Naive thymus-derived CD4-positive, alpha-beta T cell (primary cell): ENCODE results near the gene ITPR2. TPM values are rescaled to one million over a fixed set of nuclear protein-coding genes. Genes with fewer than 3 reads are reported as not detected.
A peak's percentile ranks its signal among the peaks of the same experiment; 100 is the strongest.
"Not testable (repeated sequence)": the region's sequence is repeated elsewhere in the genome, so short reads cannot be mapped to it uniquely, and the experiment has no call there.

Experiments
- ATAC-seq: fragments of 150-1000 bp; cut with Tn5 transposase; 2 replicates; pipeline ENCODE4 v1.10.0; 2021; ENCODE audit warnings: mild to moderate bottlenecking, moderate library complexity
- CTCF ChIA-PET: fragments of 350-600 bp; sonication (Branson Sonifier 250); formaldehyde crosslinking; loops from one replicate; lab custom pipeline; 2021; ENCODE audit warnings: antibody characterized with exemption; lab: Charles Lee
- POLR2A ChIA-PET: fragments of 350-600 bp; sonication (Branson Sonifier 250); formaldehyde crosslinking; loops from one replicate; lab custom pipeline; 2021; ENCODE audit warnings: antibody characterized with exemption, inconsistent platforms; lab: Charles Lee
- DNase-seq, 9 donors: peaks; one replicate each; pipeline versions ENCODE4 v3.0.0 to v3.0.0-alpha.2; 2020 to 2022; ENCODE audit warnings: mixed read lengths in 1 of 9
- H3K27ac ChIP-seq: one replicate; pipeline ENCODE4 v1.7.0; 2013; ENCODE audit warnings: mild to moderate bottlenecking, low read depth, low read length, moderate library complexity
- H3K27me3 ChIP-seq, 2 donors: one replicate each; pipeline ENCODE4 v1.7.0; 2013; ENCODE audit warnings: low read length in 2 of 2, mild to moderate bottlenecking in 2 of 2, moderate library complexity in 2 of 2; ENCODE audit not compliant: control insufficient read depth in 2 of 2, insufficient read depth in 2 of 2
- H3K36me3 ChIP-seq, 3 experiments: 1 replicate in 2 of 3; 2 replicates in 1 of 3; pipeline ENCODE4 v1.7.0; 2013; ENCODE audit warnings: low read length in 3 of 3, mild to moderate bottlenecking in 3 of 3, moderate library complexity in 1 of 3; ENCODE audit not compliant: insufficient read depth in 3 of 3, control insufficient read depth in 2 of 3
- H3K4me1 ChIP-seq, 2 donors: one replicate each; pipeline ENCODE4 v1.7.0; 2013; ENCODE audit warnings: low read length in 2 of 2, mild to moderate bottlenecking in 2 of 2, moderate library complexity in 1 of 2; ENCODE audit not compliant: control insufficient read depth in 2 of 2, insufficient read depth in 2 of 2
- H3K4me3 ChIP-seq: 2 replicates; pipeline ENCODE4 v1.7.0; 2013; ENCODE audit warnings: mild to moderate bottlenecking, low read length
- H3K9me3 ChIP-seq, 3 experiments: 1 replicate in 2 of 3; 2 replicates in 1 of 3; pipeline ENCODE4 v1.7.0; 2013; ENCODE audit warnings: low read length in 3 of 3; ENCODE audit not compliant: control insufficient read depth in 2 of 3
- H3K27ac Mint-ChIP-seq, 9 donors: one replicate each; pipeline ENCODE4 v1.8.0; 2020 to 2022; ENCODE audit warnings: mixed read lengths in 9 of 9, mild to moderate bottlenecking in 8 of 9, moderate library complexity in 5 of 9, inconsistent platforms in 2 of 9
- H3K27me3 Mint-ChIP-seq, 5 donors: one replicate each; pipeline ENCODE4 v1.8.0; 2021 to 2022; ENCODE audit warnings: mixed read lengths in 5 of 5, mild to moderate bottlenecking in 1 of 5
- H3K36me3 Mint-ChIP-seq, 5 donors: one replicate each; pipeline ENCODE4 v1.8.0; 2020 to 2022; ENCODE audit warnings: mixed read lengths in 5 of 5, mild to moderate bottlenecking in 3 of 5, inconsistent platforms in 1 of 5
- H3K4me1 Mint-ChIP-seq, 7 donors: one replicate each; pipeline ENCODE4 v1.8.0; 2020 to 2022; ENCODE audit warnings: mixed read lengths in 7 of 7, mild to moderate bottlenecking in 3 of 7, inconsistent platforms in 1 of 7
- H3K4me3 Mint-ChIP-seq, 10 donors: one replicate each; pipeline ENCODE4 v1.8.0; 2020 to 2022; ENCODE audit warnings: mild to moderate bottlenecking in 10 of 10, mixed read lengths in 10 of 10, moderate library complexity in 6 of 10, inconsistent platforms in 2 of 10
- H3K9me3 Mint-ChIP-seq, 11 donors: one replicate each; pipeline ENCODE4 v1.8.0; 2020 to 2022; ENCODE audit warnings: mixed read lengths in 11 of 11, mild to moderate bottlenecking in 4 of 11, inconsistent platforms in 1 of 11, moderate library complexity in 1 of 11
- intact Hi-C, 2 donors: fragments of 100-400 bp; cut with micrococcal nuclease; formaldehyde crosslinking; loops; one replicate each; pipeline ENCODE4 v1.15.1; 2023
- polyA plus RNA-seq, 2 donors: library from polyadenylated mRNA; unstranded; fragments of 300-500 nt; fragmentation: Illumina TruSeq; gene quantifications; one replicate each; pipeline ENCODE4 v1.2.3, GENCODE V29; 2021
- total RNA-seq, 6 experiments: library from RNA in 5 of 6; stranded (reverse) in 5 of 6; gene quantifications; 1 replicate in 5 of 6; 2 replicates in 1 of 6; pipeline ENCODE4 v1.2.3 and lab custom pipeline; 2021 to 2026

The ITPR2 gene
- total and polyA plus RNA-seq, 7 experiments from 2014 or later = 11.3 to 71.5 (median 51.4) TPM

GRCh38 chr12:26863515-26863914 lies 30.5 kb upstream of the ITPR2 start:
- peaks cover 4 to 5% of the 10 kb centered on the region in 2 donors for H3K4me1 ChIP-seq
- H3K36me3 Mint-ChIP-seq = peaks cover 0 to 6% (median 0%) of the 10 kb centered on the region in 5 donors
- no peaks in the 10 kb centered on the region for H3K36me3 ChIP-seq
- DNase-seq (no peak), ATAC-seq (no peak)
- peaks cover 0 to 2% (median 0%) of the 10 kb centered on the region in 11 donors for H3K9me3 Mint-ChIP-seq
- no peak overlapping the region for H3K4me3 ChIP-seq
- no peaks in the 10 kb centered on the region for H3K9me3 ChIP-seq
- H3K27ac Mint-ChIP-seq = no peak overlapping the region
- intact Hi-C loops = no loop called here
- H3K27me3 ChIP-seq = no peaks in the 10 kb centered on the region
- no peak overlapping the region for H3K27ac ChIP-seq
- peaks cover 0 to 20% (median 4%) of the 10 kb centered on the region in 5 donors for H3K27me3 Mint-ChIP-seq
- CTCF ChIA-PET = interaction anchor here (0.7 kb wide), 2 partner anchors 108 to 152 kb away, joined by 3 read pairs; no protein-coding TSS in a partner anchor
- POLR2A ChIA-PET = interaction anchor here (0.8 kb wide), 1 partner anchor 167 kb away, joined by 4 read pairs; no protein-coding TSS in a partner anchor
- H3K4me3 Mint-ChIP-seq = no peak overlapping the region
- H3K4me1 Mint-ChIP-seq = peaks cover 11 to 14% (median 12%) of the 10 kb centered on the region in 7 donors

GRCh38 chr12:26862787-26863186 lies 29.8 kb upstream of the ITPR2 start:
- Mint-ChIP-seq H3K27me3 (peaks cover 0 to 24% (median 4%) of the 10 kb centered on the region in 5 donors), H3K4me1 (peaks cover 8 to 11% (median 11%) of the 10 kb centered on the region in 7 donors)
- H3K27ac ChIP-seq, H3K27ac Mint-ChIP-seq, H3K4me1 ChIP-seq, H3K4me3 Mint-ChIP-seq, intact Hi-C loops, H3K27me3 ChIP-seq, ATAC-seq, H3K4me3 ChIP-seq, H3K9me3 Mint-ChIP-seq, H3K9me3 ChIP-seq, DNase-seq, H3K36me3 ChIP-seq, H3K36me3 Mint-ChIP-seq: not testable (repeated sequence)
- ChIA-PET CTCF (interaction anchor here (0.7 to 0.8 kb wide), 2 partner anchors 10 to 153 kb away, joined by 3 read pairs; no protein-coding TSS in a partner anchor), POLR2A (interaction anchor here (0.8 kb wide), 1 partner anchor 168 kb away, joined by 4 read pairs; no protein-coding TSS in a partner anchor)

- H3K27me3 Mint-ChIP-seq = peaks cover 0 to 27% (median 4%) of the 10 kb centered on the region in 5 donors
- CTCF ChIA-PET = no interaction called here
- DNase-seq = no peak
- no peak overlapping the region for H3K4me3 ChIP-seq
- H3K36me3 ChIP-seq = no peaks in the 10 kb centered on the region
- ATAC-seq = no peak
- H3K36me3 Mint-ChIP-seq = no peaks in the 10 kb centered on the region
- H3K4me1 ChIP-seq = no peaks in the 10 kb centered on the region
- peaks cover 0 to under 1% (median 0%) of the 10 kb centered on the region in 7 donors for H3K4me1 Mint-ChIP-seq
- no peak overlapping the region for H3K27ac Mint-ChIP-seq
- intact Hi-C loops = no loop called here
- no peaks in the 10 kb centered on the region for H3K9me3 ChIP-seq
- H3K9me3 Mint-ChIP-seq = no peaks in the 10 kb centered on the region
- no peak overlapping the region for H3K27ac ChIP-seq
- POLR2A ChIA-PET = no interaction called here
- H3K27me3 ChIP-seq = no peaks in the 10 kb centered on the region
- no peak overlapping the region for H3K4me3 Mint-ChIP-seq
Measured at GRCh38 chr12:26861690-26862089, 28.7 kb upstream of the ITPR2 start.

GRCh38 chr12:26857465-26858176 lies 24.6 kb upstream of the ITPR2 start:
- Histone ChIP-seq H3K27ac (no peak overlapping the region), H3K9me3 (no peaks in the 10 kb centered on the region), H3K27me3 (no peaks in the 10 kb centered on the region), H3K4me1 (no peaks in the 10 kb centered on the region), H3K4me3 (no peak overlapping the region), H3K36me3 (no peaks in the 10 kb centered on the region)
- POLR2A ChIA-PET = no interaction called here
- Mint-ChIP-seq H3K4me3 (no peak overlapping the region), H3K36me3 (no peaks in the 10 kb centered on the region), H3K27ac (no peak overlapping the region), H3K9me3 (no peaks in the 10 kb centered on the region), H3K4me1 (peaks cover 0 to 4% (median 0%) of the 10 kb centered on the region in 7 donors), H3K27me3 (peaks cover 0 to 27% (median 0%) of the 10 kb centered on the region in 5 donors)
- no peak for DNase-seq
- intact Hi-C loops = no loop called here
- ATAC-seq = no peak
- CTCF ChIA-PET = interaction anchor here (0.8 to 1.1 kb wide), 2 partner anchors 12 to 28 kb away, joined by 3 read pairs; no protein-coding TSS in a partner anchor

GRCh38 chr12:26855337-26855736 lies 22.3 kb upstream of the ITPR2 start:
- Mint-ChIP-seq H3K9me3 (no peaks in the 10 kb centered on the region), H3K27ac (no peak overlapping the region), H3K4me1 (peaks cover 0 to 4% (median 0%) of the 10 kb centered on the region in 7 donors), H3K27me3 (peaks cover 0 to 21% (median 0%) of the 10 kb centered on the region in 5 donors), H3K36me3 (no peaks in the 10 kb centered on the region), H3K4me3 (no peak overlapping the region)
- ATAC-seq (no peak), DNase-seq (no peak)
- Histone ChIP-seq H3K4me1 (no peaks in the 10 kb centered on the region), H3K4me3 (no peak overlapping the region), H3K9me3 (no peaks in the 10 kb centered on the region), H3K27ac (no peak overlapping the region), H3K27me3 (no peaks in the 10 kb centered on the region), H3K36me3 (no peaks in the 10 kb centered on the region)
- POLR2A ChIA-PET = no interaction called here
- intact Hi-C loops = no loop called here
- CTCF ChIA-PET = interaction anchor here (0.6 to 1.6 kb wide), 3 partner anchors 29 to 452 kb away, joined by 3 to 5 read pairs (median 3); no protein-coding TSS in a partner anchor

- ChIA-PET POLR2A (no interaction called here), CTCF (interaction anchor here (1.0 to 1.6 kb wide), 2 partner anchors 160 to 452 kb away, joined by 4 to 5 read pairs; partner anchors contain the start of gene TM7SF3)
- Histone ChIP-seq H3K27me3 (no peaks in the 10 kb centered on the region), H3K27ac (no peak overlapping the region), H3K4me1 (no peaks in the 10 kb centered on the region), H3K9me3 (no peaks in the 10 kb centered on the region), H3K4me3 (no peak overlapping the region), H3K36me3 (no peaks in the 10 kb centered on the region)
- DNase-seq (no peak), ATAC-seq (no peak)
- peaks cover 0 to 4% (median 0%) of the 10 kb centered on the region in 7 donors for H3K4me1 Mint-ChIP-seq
- H3K9me3 Mint-ChIP-seq = no peaks in the 10 kb centered on the region
- H3K27ac Mint-ChIP-seq = peak overlapping the region in 1 of 9 donors; percentile 1
- H3K4me3 Mint-ChIP-seq = no peak overlapping the region
- H3K36me3 Mint-ChIP-seq = no peaks in the 10 kb centered on the region
- peaks cover 0 to 24% (median 0%) of the 10 kb centered on the region in 5 donors for H3K27me3 Mint-ChIP-seq
- intact Hi-C loops = loop anchor here (1.0 to 5.0 kb wide), 2 partner anchors 269 to 453 kb away; no protein-coding TSS in a partner anchor
Measured at GRCh38 chr12:26854031-26854390, 21.0 kb upstream of the ITPR2 start.
